Smooth muscle cell (in vitro differentiated cells): ENCODE results near the gene MT1H. TPM values are rescaled to one million over a fixed set of nuclear protein-coding genes. Genes with fewer than 3 reads are reported as not detected.

ENCODE experiments used
- DNase-seq: peaks from one replicate; lab custom pipeline; 2025; ENCODE audit not compliant: unreplicated experiment; lab: John Stamatoyannopoulos, UW
- H2AFZ ChIP-seq: fragments of 200-600 bp; sonication (generic); 2 replicates; pipeline ENCODE4 v1.6.0; 2016; ENCODE audit warnings: antibody characterized with exemption, low read depth, mild to moderate bottlenecking
- H3F3A ChIP-seq: fragments of 200-600 bp; sonication (generic); 2 replicates; pipeline ENCODE4 v1.6.0; 2017; ENCODE audit warnings: antibody characterized with exemption, low read depth
- H3K27ac ChIP-seq: fragments of 200-600 bp; sonication (generic); 2 replicates; pipeline ENCODE4 v1.5.1; 2016; ENCODE audit warnings: low read depth, mild to moderate bottlenecking
- H3K27me3 ChIP-seq: fragments of 200-600 bp; sonication (generic); 2 replicates; pipeline ENCODE4 v1.6.1; 2016; ENCODE audit warnings: low read depth, mild to moderate bottlenecking
- H3K36me3 ChIP-seq: fragments of 200-600 bp; sonication (generic); 2 replicates; pipeline ENCODE4 v1.5.1; 2016; ENCODE audit warnings: low read depth
- H3K4me1 ChIP-seq: fragments of 200-600 bp; sonication (generic); 2 replicates; pipeline ENCODE4 v1.5.1; 2016; ENCODE audit warnings: low read depth
- H3K4me2 ChIP-seq: fragments of 200-600 bp; sonication (generic); 2 replicates; pipeline ENCODE4 v1.6.0; 2016; ENCODE audit warnings: mild to moderate bottlenecking
- H3K4me3 ChIP-seq: fragments of 200-600 bp; sonication (generic); 2 replicates; pipeline ENCODE4 v1.5.1; 2016; ENCODE audit warnings: mild to moderate bottlenecking
- H3K79me2 ChIP-seq: fragments of 200-600 bp; sonication (generic); 2 replicates; pipeline ENCODE4 v1.6.0; 2016; ENCODE audit warnings: low read depth, mild to moderate bottlenecking
- H3K9ac ChIP-seq: fragments of 200-600 bp; sonication (generic); 2 replicates; pipeline ENCODE4 v1.6.0; 2016; ENCODE audit warnings: low read depth
- H3K9me3 ChIP-seq: fragments of 200-600 bp; sonication (generic); replicated peaks from 2 replicates; pipeline ENCODE4 v1.5.1; 2016; ENCODE audit warnings: low read depth
- H4K20me1 ChIP-seq: fragments of 200-600 bp; sonication (generic); 2 replicates; pipeline ENCODE4 v1.6.0; 2016; ENCODE audit warnings: low read depth
- WGBS: methylation state at CpG from one replicate; pipeline ENCODE4 v1.1.7; 2016; ENCODE audit warnings: low lambda C conversion rate; 5-methylcytosine and 5-hydroxymethylcytosine counted together
- polyA plus RNA-seq: library from polyadenylated mRNA; unstranded; fragments of >200 nt; fragmentation: Nextera tagmentation; extraction: Ambion mirVana; gene quantifications from 2 replicates; pipeline ENCODE4 v1.2.1, GENCODE V29; 2016
- total RNA-seq: library from RNA; depleted of rRNA; stranded (reverse); fragments of >200 nt; gene quantifications from 2 replicates; pipeline ENCODE4 v1.2.3, GENCODE V29; 2014
- TF ChIP-seq, protein P1 (sequence below): fragments of 200-600 bp; sonication (generic); IDR thresholded peaks from 2 replicates; pipeline ENCODE4 v1.5.1; 2017; ENCODE audit warnings: borderline replicate concordance, mild to moderate bottlenecking, antibody characterized with exemption; ENCODE audit not compliant: insufficient read depth, poor library complexity, severe bottlenecking

MT1H gene
- total and polyA plus RNA-seq, 2 experiments from 2014 or later = not detected

DNA sequence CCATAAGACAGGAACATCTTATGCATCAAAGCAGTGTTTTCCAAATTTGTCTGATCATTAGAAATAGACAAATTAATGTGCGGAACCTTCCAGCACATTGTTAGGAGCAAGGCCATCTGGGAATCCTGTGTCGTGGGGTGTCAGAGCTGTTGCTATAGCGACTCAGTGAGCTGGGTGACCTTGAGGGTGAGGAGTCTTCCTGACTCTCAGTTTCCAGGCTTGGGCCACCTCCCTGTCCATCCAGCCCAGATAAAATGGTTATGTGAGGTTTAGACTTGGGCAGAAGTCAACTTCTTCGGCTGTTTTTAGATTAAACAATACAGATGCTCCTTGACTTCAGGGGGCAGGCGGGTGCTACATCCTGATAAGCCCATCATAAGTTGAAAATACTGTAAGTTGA lies 33.2 kb downstream of the MT1H start:
- no peaks in the 10 kb centered on the region for H3F3A ChIP-seq
- H2AFZ ChIP-seq = no peak overlapping the region
- no peaks in the 10 kb centered on the region for H3K9me3 ChIP-seq
- no peaks in the 10 kb centered on the region for H3K79me2 ChIP-seq
- DNase-seq = no peak
- WGBS = 98% methylated on average over 5 of the region's 5 CpGs
- no peaks in the 10 kb centered on the region for H3K36me3 ChIP-seq
- H3K4me1 ChIP-seq = no peaks in the 10 kb centered on the region
- H3K27ac ChIP-seq = no peak overlapping the region
- no peak overlapping the region for H3K9ac ChIP-seq
- H3K4me3 ChIP-seq = no peak overlapping the region
- TF ChIP-seq, protein P1, sequence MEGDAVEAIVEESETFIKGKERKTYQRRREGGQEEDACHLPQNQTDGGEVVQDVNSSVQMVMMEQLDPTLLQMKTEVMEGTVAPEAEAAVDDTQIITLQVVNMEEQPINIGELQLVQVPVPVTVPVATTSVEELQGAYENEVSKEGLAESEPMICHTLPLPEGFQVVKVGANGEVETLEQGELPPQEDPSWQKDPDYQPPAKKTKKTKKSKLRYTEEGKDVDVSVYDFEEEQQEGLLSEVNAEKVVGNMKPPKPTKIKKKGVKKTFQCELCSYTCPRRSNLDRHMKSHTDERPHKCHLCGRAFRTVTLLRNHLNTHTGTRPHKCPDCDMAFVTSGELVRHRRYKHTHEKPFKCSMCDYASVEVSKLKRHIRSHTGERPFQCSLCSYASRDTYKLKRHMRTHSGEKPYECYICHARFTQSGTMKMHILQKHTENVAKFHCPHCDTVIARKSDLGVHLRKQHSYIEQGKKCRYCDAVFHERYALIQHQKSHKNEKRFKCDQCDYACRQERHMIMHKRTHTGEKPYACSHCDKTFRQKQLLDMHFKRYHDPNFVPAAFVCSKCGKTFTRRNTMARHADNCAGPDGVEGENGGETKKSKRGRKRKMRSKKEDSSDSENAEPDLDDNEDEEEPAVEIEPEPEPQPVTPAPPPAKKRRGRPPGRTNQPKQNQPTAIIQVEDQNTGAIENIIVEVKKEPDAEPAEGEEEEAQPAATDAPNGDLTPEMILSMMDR = no peak
- no peak overlapping the region for H3K4me2 ChIP-seq
- no peaks in the 10 kb centered on the region for H4K20me1 ChIP-seq
- no peaks in the 10 kb centered on the region for H3K27me3 ChIP-seq

DNA sequence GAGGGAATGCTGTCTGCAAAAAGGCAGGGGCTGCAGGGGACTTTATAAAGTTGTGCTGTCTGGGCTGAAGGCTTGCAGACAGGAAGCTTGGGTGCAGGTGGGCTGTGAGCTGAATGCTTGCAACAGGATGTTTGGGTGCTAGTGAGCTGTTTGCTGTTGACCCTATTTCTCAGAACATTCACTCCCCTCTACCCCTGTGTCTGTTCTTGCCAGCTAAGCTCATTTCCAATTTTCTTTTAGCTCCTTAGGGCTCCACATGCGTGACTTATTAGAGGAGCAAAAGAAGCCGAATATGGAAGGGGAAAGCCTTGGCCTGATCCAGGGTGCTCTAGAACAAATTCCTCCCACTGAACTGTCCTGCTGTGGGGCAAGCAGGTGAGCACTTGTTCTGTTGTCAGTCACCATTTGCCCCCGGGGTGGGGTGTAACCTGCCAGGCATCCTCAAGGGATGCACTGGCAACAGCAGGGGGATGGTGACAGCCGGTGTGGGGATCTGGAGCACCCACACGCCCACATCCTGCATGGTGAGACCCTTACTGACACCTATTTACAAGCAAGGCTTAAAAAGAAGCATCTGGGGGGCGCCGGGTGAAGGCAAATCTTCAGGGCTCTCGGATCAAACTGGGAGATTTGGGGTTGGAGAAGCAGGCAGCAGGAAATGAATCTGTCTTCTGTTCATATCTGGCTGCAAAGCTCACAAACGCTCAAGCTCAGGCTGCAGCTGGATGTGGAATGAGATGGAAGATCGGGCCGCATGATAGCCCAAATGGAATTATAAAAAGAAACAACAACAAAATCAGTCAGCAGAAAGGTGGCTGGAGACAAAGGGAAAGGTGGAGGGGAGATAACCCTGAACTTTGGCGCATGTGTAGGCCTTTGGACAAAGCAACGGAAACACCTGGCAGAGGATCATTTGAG lies 39.2 kb downstream of the MT1H start:
- DNase-seq = no peak
- TF ChIP-seq, protein P1 = no peak
- 77% methylated on average over 13 of the region's 13 CpGs for WGBS
- H3K79me2 ChIP-seq = no peaks in the 10 kb centered on the region
- no peak overlapping the region for H2AFZ ChIP-seq
- no peaks in the 10 kb centered on the region for H4K20me1 ChIP-seq
- no peaks in the 10 kb centered on the region for H3K36me3 ChIP-seq
- no peak overlapping the region for H3K4me2 ChIP-seq
- H3K27me3 ChIP-seq = no peaks in the 10 kb centered on the region
- H3F3A ChIP-seq = no peaks in the 10 kb centered on the region
- no peak overlapping the region for H3K9ac ChIP-seq
- no peak overlapping the region for H3K27ac ChIP-seq
- no peaks in the 10 kb centered on the region for H3K4me1 ChIP-seq
- H3K4me3 ChIP-seq = no peak overlapping the region
- no peaks in the 10 kb centered on the region for H3K9me3 ChIP-seq

DNA sequence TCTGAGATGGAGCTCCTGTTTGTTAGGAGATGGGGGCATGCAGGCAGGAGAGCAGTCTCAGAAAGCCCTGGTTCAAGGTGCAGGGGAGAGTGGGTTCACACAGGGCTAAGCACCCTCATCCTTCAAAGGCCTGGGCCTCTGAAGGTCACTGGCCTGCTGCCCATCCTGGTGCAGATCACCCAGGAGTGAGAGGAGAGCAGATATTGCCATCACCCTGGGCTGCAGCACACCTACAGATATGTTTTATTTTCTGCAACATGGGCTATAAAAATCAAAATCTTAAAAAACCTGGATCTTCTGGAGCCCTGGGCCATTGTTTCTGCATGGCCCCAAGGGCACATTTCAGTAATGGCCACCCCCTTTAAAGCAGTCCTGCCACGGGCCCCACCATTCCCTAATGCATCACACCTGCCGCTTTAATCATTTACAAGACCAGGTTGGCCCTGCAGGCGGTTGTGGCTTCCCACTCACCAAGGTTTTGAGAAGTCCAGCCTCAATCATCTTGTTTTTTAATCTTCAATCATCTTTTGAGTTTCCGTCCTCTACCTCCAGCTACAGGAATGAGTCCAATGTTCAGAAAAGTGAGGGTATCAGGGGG lies 39.9 kb downstream of the MT1H start:
- no peak overlapping the region for H3K9ac ChIP-seq
- no peaks in the 10 kb centered on the region for H3K79me2 ChIP-seq
- DNase-seq = no peak
- no peaks in the 10 kb centered on the region for H4K20me1 ChIP-seq
- H3K9me3 ChIP-seq = no peaks in the 10 kb centered on the region
- no peaks in the 10 kb centered on the region for H3K36me3 ChIP-seq
- TF ChIP-seq, protein P1 = no peak
- H3K4me2 ChIP-seq = no peak overlapping the region
- H3K4me3 ChIP-seq = no peak overlapping the region
- H3K27me3 ChIP-seq = no peaks in the 10 kb centered on the region
- H3K4me1 ChIP-seq = no peaks in the 10 kb centered on the region
- H3F3A ChIP-seq = no peaks in the 10 kb centered on the region
- no peak overlapping the region for H2AFZ ChIP-seq
- no peak overlapping the region for H3K27ac ChIP-seq
- WGBS = 88% methylated on average over 4 of the region's 4 CpGs
